Esophagus squamous epithelium (tissue), 5 donors: ENCODE results near the gene SAP130. TPM values are rescaled to one million over a fixed set of nuclear protein-coding genes. Genes with fewer than 3 reads are reported as not detected.

Source experiments
- DNase-seq: peaks from one replicate; lab custom pipeline; 2025; lab: John Stamatoyannopoulos, UW
- H3K27ac ChIP-seq, 4 donors: fragments of 200-600 bp; sonication (generic); one replicate each; pipeline ENCODE4 v1.5.1; 2016 to 2019; ENCODE audit warnings: mild to moderate bottlenecking in 1 of 4
- H3K27me3 ChIP-seq, 4 donors: fragments of 200-600 bp; sonication (generic); 1 replicate in 3 of 4; 2 replicates in 1 of 4; pipeline versions ENCODE4 v1.5.1 to v1.6.0; 2017 to 2021; ENCODE audit warnings: antibody characterized with exemption in 1 of 4
- H3K36me3 ChIP-seq, 3 donors: fragments of 200-600 bp; sonication (generic); one replicate each; pipeline ENCODE4 v1.5.1; 2016 to 2019
- H3K4me1 ChIP-seq, 3 donors: fragments of 200-600 bp; sonication (generic); one replicate each; pipeline ENCODE4 v1.5.1; 2017 to 2019
- H3K4me3 ChIP-seq, 4 donors: fragments of 200-600 bp; sonication (generic); 1 replicate in 3 of 4; 2 replicates in 1 of 4; pipeline ENCODE4 v1.5.1; 2016 to 2019; ENCODE audit warnings: mild to moderate bottlenecking in 2 of 4, moderate library complexity in 1 of 4
- H3K9me3 ChIP-seq, 3 donors: fragments of 200-600 bp; sonication (generic); one replicate each; pipeline ENCODE4 v1.5.1; 2016 to 2019
- CTCF ChIP-seq, 6 experiments: fragments of 450-650 bp in 4 of 6; fragments of 200-600 bp in 2 of 6; sonication (generic) in 2 of 6; IDR thresholded peaks; one replicate each; pipeline ENCODE4 v1.5.1; 2016 to 2019; ENCODE audit warnings: antibody characterized with exemption in 6 of 6, mild to moderate bottlenecking in 4 of 6, moderate library complexity in 4 of 6
- POLR2A ChIP-seq, 4 donors: fragments of 450-650 bp; IDR thresholded peaks; one replicate each; pipeline ENCODE4 v1.6.1; 2017; ENCODE audit warnings: antibody characterized with exemption in 4 of 4, mild to moderate bottlenecking in 4 of 4, moderate library complexity in 3 of 4
- WGBS, 2 donors: methylation state at CpG; one replicate each; pipeline ENCODE4 v1.1.5; 2018; 5-methylcytosine and 5-hydroxymethylcytosine counted together
- intact Hi-C: fragments of 100-400 bp; cut with DNase I; formaldehyde crosslinking; loops from one replicate; pipeline ENCODE4 v1.15.0; 2022
- total RNA-seq, 4 donors: library from RNA; depleted of rRNA; stranded (reverse); fragments of >200 nt; gene quantifications; one replicate each; pipeline ENCODE4 v1.1.0, GENCODE V29; 2016
- donor health status: DM: yes; HTN: yes; CAD: no.

SAP130 gene
- total RNA-seq, 4 donors from 2014 or later: 5.9 to 12.7 (median 8.0) TPM

- Histone ChIP-seq H3K27ac (no peak overlapping the region), H3K36me3 (peaks cover 8 to 93% (median 23%) of the 10 kb centered on the region in 3 donors), H3K9me3 (no peaks in the 10 kb centered on the region), H3K4me1 (no peaks in the 10 kb centered on the region), H3K4me3 (no peak overlapping the region), H3K27me3 (no peaks in the 10 kb centered on the region)
- no peak for DNase-seq
- WGBS, 2 donors: 69 to 84% methylated on average over 3 of the region's 3 CpGs
- intact Hi-C loops: no loop called here
- no peak for TF ChIP-seq POLR2A (IDR thresholded peaks at IDR 0.05)
- TF ChIP-seq CTCF (IDR thresholded peaks at IDR 0.05): no peak
These were observed 43.3 kb downstream of the SAP130 start for GRCh38 chr2:127984551-127984950.

GRCh38 chr2:127969446-127969845 is 58.4 kb downstream of the SAP130 start:
- H3K27ac ChIP-seq: peak overlapping the region in 2 of 4 donors; percentile 5 to 49
- 73 to 80% methylated on average over 4 of the region's 4 CpGs for WGBS, 2 donors
- no peak overlapping the region for H3K4me3 ChIP-seq
- H3K9me3 ChIP-seq: no peaks in the 10 kb centered on the region
- DNase-seq: no peak
- H3K36me3 ChIP-seq: peaks cover 0 to 86% (median 4%) of the 10 kb centered on the region in 3 donors
- intact Hi-C loops: no loop called here
- peaks cover 0 to 20% (median 4%) of the 10 kb centered on the region in 3 donors for H3K4me1 ChIP-seq
- no peaks in the 10 kb centered on the region for H3K27me3 ChIP-seq
- TF ChIP-seq CTCF (IDR thresholded peaks at IDR 0.05) (no peak), POLR2A (IDR thresholded peaks at IDR 0.05) (no peak)

- DNase-seq: no peak
- no peak overlapping the region for H3K4me3 ChIP-seq
- intact Hi-C loops: no loop called here
- H3K27ac ChIP-seq: peak overlapping the region in 3 of 4 donors; percentile 5 to 49 (median 35)
- 47 to 49% methylated on average over 11 of the region's 11 CpGs for WGBS, 2 donors
- H3K9me3 ChIP-seq: no peaks in the 10 kb centered on the region
- peaks cover 0 to 84% (median 4%) of the 10 kb centered on the region in 3 donors for H3K36me3 ChIP-seq
- H3K27me3 ChIP-seq: no peaks in the 10 kb centered on the region
- TF ChIP-seq POLR2A (IDR thresholded peaks at IDR 0.05): no peak
- TF ChIP-seq CTCF (IDR thresholded peaks at IDR 0.05): no peak
- H3K4me1 ChIP-seq: peaks cover 0 to 20% (median 4%) of the 10 kb centered on the region in 3 donors
These were observed 59.1 kb downstream of the SAP130 start for GRCh38 chr2:127968610-127969339.

GRCh38 chr2:127961729-127962128 is 66.1 kb downstream of the SAP130 start:
- Histone ChIP-seq H3K4me3 (no peak overlapping the region), H3K27ac (no peak overlapping the region), H3K4me1 (peaks cover 0 to 4% (median 0%) of the 10 kb centered on the region in 3 donors), H3K36me3 (peaks cover 0 to 85% (median 0%) of the 10 kb centered on the region in 3 donors), H3K27me3 (no peaks in the 10 kb centered on the region), H3K9me3 (no peaks in the 10 kb centered on the region)
- no peak for DNase-seq
- 95% methylated on average over 5 of the region's 5 CpGs for WGBS, 2 donors
- TF ChIP-seq POLR2A (IDR thresholded peaks at IDR 0.05): no peak
- intact Hi-C loops: no loop called here

DNA sequence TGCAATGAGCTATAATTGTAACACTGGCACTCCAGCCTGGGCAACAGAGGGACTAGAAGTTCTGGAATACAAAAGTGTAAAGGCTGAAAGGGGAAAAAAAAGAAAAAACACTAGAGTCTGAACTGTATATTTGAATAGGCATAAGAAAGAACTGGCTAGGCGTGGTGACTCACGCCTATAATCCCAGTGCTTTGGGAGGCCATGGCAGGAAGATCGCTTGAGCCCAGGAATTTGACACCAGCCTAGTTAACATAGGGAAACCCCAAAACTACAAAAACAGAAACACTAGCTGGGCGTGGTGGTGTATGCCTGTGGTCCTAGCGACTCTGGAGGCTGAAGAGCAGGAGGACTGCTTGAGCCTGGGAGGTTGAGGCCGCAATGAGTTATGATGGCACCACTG is 70.6 kb downstream of the SAP130 start:
- Histone ChIP-seq H3K9me3 (no peaks in the 10 kb centered on the region), H3K36me3 (peaks cover 0 to 85% (median 8%) of the 10 kb centered on the region in 3 donors), H3K27ac (no peak overlapping the region), H3K4me1 (peaks cover 0 to 17% (median 0%) of the 10 kb centered on the region in 3 donors), H3K27me3 (no peaks in the 10 kb centered on the region), H3K4me3 (no peak overlapping the region)
- intact Hi-C loops: no loop called here
- no peak for TF ChIP-seq CTCF (IDR thresholded peaks at IDR 0.05)
- no peak for TF ChIP-seq POLR2A (IDR thresholded peaks at IDR 0.05)
- no peak for DNase-seq
- 76 to 80% methylated on average over 6 of the region's 6 CpGs for WGBS, 2 donors
